Loucy (cell line): Measurements from ENCODE around the gene BHLHE23.

ENCODE experiments used
- CTCF ChIP-seq: fragments of 200-600 bp; sonication (generic); conservative IDR thresholded peaks from 2 replicates; pipeline ENCODE4 v1.5.1; 2014; ENCODE audit warnings: mild to moderate bottlenecking, antibody characterized with exemption, low read length
- EZH2phosphoT487 ChIP-seq: fragments of 200-600 bp; IDR thresholded peaks from 2 replicates; pipeline ENCODE4 v1.6.1; 2018; ENCODE audit warnings: antibody characterized with exemption, mild to moderate bottlenecking, moderate library complexity, borderline replicate concordance

DNA sequence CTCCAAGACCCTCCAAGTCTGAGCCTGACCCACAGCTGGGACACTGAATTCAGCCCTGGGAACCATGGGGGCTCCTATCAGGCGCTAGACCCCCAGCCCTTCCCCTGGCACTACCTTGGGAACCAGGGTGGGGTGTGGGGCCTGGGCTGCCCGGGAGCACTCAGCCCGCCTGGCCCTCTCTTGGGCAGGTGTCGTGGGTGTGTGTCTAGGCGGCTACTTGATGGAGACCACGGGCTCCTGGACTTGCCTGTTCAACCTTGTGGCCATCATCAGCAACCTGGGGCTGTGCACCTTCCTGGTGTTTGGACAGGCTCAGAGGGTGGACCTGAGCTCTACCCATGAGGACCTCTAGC, 39.6 kb downstream of the BHLHE23 start:
- TF ChIP-seq CTCF (no peak), EZH2phosphoT487 (no peak)
